Skeletal muscle cell (primary cell): ENCODE measurements around the gene SH3TC1.
A peak's percentile ranks its signal among the peaks of the same experiment; 100 is the strongest.

Experiments
- DNase-seq: peaks from one replicate; pipeline ENCODE4 v3.0.0-alpha.2; 2010; ENCODE audit warnings: low read depth
- H3K4me3 ChIP-seq: 2 replicates; pipeline ENCODE4 v1.5.1; 2011; ENCODE audit warnings: low read depth, mild to moderate bottlenecking, control low read depth, low read length, moderate library complexity

SH3TC1 gene

DNA sequence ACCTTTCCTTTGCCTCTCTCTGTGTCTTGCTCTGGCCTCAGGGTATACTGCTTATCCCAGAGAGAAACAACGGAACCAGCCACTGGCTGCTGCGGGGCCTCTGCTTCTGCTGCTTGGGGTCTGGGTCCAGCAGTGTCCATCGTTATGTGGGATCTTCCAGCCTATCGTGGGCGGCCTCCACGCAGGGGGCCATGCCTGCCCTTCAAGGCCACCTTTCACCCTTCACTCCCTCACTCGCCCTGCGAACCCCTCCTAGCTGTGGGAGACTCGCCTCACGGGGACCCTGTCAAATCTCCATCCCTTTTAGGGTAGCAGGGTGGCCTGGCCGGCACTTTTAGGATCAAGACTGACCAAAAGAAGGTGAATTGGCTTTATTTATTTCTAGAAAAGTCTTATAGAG lies 21.1 kb upstream of the SH3TC1 start:
- no peak overlapping the region for H3K4me3 ChIP-seq
- DNase-seq = no peak

DNA sequence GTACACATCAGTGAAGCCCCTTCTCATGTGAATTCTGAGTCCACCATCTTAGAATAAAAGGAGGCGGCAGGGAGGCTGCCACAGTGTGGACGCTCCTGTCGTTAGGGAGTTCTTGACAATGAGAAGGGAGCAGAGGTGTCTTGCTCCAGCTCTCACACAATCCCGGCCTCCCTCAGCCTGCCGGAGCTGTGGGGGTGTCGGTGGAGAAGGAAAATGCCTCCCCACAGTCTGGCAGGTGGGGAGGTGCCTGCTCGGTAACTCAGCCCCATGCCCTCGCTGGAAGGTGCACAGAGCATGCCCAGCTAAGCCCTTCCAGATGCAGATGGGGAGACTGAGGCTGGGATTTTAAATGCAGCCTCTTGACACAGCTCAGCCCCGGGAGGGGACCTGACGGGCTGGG lies 20.0 kb upstream of the SH3TC1 start:
- no peak for DNase-seq
- H3K4me3 ChIP-seq = no peak overlapping the region

DNA sequence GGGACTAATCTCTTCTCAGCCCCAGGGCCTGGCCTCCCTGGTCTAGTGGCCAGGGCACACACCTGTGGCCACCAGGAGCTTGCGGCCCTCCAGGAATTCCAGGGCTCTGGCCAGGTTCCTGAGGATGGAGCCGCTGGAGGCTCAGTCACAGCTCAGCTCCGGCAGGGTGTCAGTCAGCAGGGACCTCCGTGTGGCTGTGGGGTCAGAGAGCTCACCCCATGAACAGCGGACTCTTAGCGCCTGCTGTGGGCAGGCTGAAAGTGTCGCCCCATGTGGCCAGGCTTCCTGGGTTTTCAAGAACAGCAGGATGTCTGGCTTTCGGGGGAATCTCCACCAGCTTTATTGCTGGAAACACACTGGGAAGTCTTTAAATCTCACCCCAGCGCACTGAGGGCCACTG lies 19.3 kb upstream of the SH3TC1 start:
- H3K4me3 ChIP-seq = no peak overlapping the region
- DNase-seq = no peak

- no peak for DNase-seq
- no peak overlapping the region for H3K4me3 ChIP-seq
Measured at GRCh38 chr4:8180310-8181093, 18.6 kb upstream of the SH3TC1 start.

DNA sequence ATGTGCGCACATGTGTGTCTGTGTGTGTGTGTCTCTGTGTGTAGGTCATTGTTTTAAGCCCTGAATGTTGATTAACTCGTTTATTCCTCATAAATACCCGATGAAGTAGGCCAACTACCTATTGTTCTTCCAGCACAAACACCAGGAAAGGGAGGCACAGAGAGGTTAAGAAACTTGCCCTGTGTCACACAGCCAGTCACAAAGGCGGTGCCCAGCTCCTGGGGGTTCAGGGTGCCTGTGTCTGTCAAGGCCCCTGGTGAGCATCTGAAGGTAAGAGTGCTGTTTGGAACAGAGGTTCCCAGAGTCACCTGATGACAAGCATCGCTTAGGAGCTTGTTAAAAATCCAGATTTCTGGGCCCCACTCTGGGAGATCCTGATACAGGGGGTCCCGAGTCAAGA lies 18.0 kb upstream of the SH3TC1 start:
- no peak for DNase-seq
- H3K4me3 ChIP-seq = no peak overlapping the region

- H3K4me3 ChIP-seq = no peak overlapping the region
- no peak for DNase-seq
Measured at GRCh38 chr4:8181844-8182243, 17.2 kb upstream of the SH3TC1 start.

DNA sequence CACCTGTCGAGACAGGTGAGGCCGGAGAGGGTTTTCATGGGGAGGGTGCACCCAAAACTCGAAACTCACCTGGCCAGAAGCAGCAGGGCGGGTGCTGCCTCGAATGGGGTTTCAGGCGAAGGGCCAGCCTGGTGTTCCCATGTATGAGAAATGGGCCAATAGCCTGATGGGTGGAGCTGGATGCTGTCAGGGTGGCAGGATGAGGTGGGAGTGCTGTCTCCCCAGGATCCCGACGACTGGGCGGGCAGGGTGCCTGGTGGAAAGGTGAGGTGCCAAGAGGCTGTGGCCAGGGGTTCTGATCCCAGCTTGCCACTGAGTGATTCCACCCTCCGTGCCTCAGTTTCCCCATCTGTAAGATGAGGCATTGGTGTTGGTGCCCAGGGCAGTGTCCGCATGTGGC lies 16.8 kb upstream of the SH3TC1 start:
- H3K4me3 ChIP-seq = no peak overlapping the region
- no peak for DNase-seq

DNA sequence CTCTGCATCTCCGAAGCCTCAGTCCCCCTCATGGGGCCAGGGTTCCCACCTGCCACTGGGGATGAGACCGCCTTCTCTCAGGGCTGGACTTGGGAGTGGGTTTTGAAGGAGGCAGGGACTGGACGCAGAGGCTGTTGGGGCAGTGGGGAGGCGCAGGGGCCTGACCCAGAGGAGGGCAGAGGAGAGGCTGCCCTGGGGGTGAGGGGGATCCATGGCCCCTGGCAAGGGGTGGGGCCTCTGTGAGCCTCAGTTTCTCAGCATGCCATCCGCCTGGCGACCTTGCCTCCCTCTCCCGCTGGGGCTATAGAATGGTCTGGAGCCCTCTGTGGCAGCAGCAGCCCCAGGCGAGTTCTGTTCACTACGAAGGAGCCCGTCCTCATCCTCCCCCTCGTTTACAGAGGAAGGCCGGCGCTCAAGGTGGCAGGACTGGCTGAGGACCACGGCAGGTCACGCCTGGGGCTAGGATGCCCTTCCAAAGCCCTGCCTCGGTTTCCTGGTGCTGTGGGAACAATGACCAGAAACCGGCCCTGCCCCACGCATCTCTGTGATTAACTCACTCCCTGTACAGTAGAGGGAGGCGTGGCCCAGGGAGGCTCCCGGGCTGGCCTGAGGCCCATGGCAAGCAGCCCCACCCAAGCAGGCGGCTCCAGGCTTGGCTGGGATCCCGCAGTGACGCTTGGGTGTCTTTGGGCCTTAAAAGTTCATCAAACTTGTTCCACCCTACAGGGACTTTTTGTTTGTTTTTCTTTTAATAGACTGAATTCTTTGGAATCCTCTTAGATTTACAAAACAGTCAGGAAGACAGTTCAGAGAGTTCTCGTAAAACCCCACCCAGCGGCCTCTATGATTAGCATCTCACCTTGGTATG lies 16.0 kb upstream of the SH3TC1 start:
- no peak for DNase-seq
- H3K4me3 ChIP-seq = no peak overlapping the region

DNA sequence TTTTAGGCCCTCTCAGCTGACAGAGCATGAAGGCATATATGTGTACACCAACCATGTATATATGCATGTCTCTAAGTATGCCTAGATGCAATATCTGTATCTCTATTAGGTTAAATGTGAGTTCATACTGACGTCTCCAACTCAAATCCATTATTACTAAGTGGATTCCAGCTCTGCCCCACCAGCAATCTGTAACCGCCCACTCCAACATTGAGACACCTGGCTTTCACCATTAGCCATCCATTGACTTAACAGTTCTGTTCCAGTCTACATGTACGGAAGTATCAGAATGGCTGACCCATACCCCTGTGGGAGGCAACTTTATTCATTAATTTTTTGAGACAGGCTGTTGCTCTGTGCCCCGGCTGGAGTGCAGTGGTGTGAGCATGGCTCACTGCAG lies 15.0 kb upstream of the SH3TC1 start:
- DNase-seq = no peak
- no peak overlapping the region for H3K4me3 ChIP-seq

- DNase-seq = peak; percentile 82
- no peak overlapping the region for H3K4me3 ChIP-seq
Measured at GRCh38 chr4:8185295-8185694, 13.8 kb upstream of the SH3TC1 start.

DNA sequence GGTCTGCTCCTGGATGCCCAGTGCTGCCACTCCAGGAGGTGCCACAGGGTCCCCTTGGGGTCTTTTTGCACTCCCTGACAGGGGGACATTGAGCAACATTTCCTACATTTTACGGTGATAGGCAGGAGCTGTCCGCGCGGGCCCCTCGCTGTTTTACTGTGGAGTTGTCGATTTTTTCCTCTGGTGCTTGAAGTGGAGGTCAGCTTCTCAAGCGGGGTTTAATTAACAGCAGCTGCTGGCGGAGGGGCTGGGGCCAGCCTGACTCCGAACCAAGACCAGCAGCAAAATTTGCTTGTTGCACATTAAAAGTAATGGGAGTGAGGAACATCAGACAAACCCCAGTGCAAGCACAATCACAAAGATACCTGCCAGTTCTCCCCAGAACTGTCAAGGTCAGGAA lies 13.2 kb upstream of the SH3TC1 start:
- DNase-seq = no peak
- no peak overlapping the region for H3K4me3 ChIP-seq

- no peak for DNase-seq
Measured at GRCh38 chr4:8188085-8188484, 11.0 kb upstream of the SH3TC1 start.

GRCh38 chr4:8188743-8189550 lies 10.1 kb upstream of the SH3TC1 start:
- no peak overlapping the region for H3K4me3 ChIP-seq
- DNase-seq = no peak

More at GRCh38 chr4:8188085-8188484, 11.0 kb upstream of the SH3TC1 start:
- no peak overlapping the region for H3K4me3 ChIP-seq

GRCh38 chr4:8189551-8190466 lies 9.3 kb upstream of the SH3TC1 start:
- H3K4me3 ChIP-seq = no peak overlapping the region

DNA sequence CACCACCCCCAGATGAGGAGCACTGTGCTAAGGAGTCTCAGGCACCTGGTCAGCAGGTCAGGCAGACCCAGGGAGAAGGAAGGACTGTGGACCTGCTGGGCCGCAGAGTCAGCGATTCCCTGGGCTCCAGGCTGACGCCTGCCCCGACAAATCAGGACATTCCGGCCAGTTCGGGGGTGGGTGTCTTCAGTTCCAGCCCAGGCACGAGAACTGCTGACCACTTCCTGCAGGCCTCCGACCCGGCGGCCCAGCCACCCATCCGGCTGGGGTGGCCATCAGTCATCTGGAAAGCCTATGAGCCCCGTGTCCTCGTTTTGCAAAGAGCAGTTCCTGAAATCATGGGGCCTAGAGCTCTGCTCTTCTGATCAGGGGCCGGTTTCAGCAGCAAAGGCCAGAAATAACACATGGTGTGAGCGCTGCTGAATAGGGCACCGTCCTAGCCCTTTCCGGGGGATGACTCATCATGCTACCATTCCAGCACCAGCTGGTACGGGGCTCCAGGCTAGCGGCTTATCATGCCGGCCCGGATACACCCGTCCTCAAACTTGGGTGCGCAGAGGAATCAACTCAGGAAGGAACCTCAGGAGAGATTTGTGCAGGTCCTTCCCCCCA lies 7.8 kb upstream of the SH3TC1 start:
- no peak overlapping the region for H3K4me3 ChIP-seq
- no peak for DNase-seq

More at GRCh38 chr4:8189551-8190466, 9.3 kb upstream of the SH3TC1 start:
- DNase-seq = no peak

DNA sequence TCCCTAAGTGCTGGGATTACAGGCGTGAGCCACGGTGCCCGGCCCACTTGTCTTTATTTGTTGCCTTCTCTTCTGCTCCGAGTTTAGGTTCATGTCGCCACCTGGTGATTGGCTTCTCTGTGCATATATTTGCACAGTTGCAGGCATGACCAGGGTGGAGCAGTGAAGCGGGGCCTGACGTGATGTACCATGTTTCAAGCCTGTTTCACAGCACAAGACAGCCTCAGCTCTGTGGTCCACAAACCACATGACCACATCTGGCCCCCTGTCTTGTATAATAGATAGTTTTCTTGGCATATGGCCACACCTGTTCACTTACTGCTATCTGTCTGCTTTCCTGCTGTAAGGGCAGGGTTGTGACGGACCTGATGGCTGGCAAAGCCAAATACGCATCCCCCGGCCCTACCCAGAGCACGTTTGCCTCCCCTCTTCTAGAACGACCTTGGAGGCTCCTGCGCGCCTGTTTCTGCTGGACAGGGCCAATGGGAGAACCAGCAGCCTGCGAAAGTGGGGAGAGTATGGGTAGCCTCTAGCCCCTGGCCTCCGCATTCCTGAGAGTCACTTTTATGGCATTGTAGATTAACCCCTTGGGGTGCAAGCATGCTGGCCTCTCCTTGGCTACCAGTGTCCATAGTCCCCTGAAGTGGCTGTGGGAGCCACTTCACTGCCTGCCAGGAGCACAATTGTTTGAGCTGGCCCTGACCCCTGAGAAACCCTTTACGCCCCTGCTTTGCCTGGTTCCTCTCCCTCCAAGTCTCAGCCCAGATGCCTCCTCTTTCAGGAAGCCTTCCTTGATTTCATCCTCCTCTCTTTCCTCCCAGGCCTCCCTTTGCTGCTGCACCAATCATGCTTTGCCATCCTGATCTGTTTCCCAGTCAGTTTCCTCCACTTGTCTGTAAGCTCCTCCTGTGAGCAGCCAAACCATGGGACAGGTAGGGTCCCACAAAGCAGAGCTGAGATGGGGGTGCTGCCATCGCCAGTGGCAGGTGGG lies 6.0 kb upstream of the SH3TC1 start:
- no peak overlapping the region for H3K4me3 ChIP-seq
- no peak for DNase-seq
